Progenitor cell of endocrine pancreas (in vitro differentiated cells): ENCODE results near the gene PCDHGA10. TPM values are rescaled to one million over a fixed set of nuclear protein-coding genes. Genes with fewer than 3 reads are reported as not detected.
A peak's percentile ranks its signal among the peaks of the same experiment; 100 is the strongest.
"Not testable (repeated sequence)": the region's sequence is repeated elsewhere in the genome, so short reads cannot be mapped to it uniquely, and the experiment has no call there.

Source experiments
- DNase-seq: peaks from one replicate; pipeline ENCODE4 v3.0.0; 2021; ENCODE audit warnings: low spot score; ENCODE audit not compliant: unreplicated experiment
- H3K27ac Mint-ChIP-seq: 2 replicates; pipeline ENCODE4 v1.8.0; 2021; ENCODE audit warnings: mild to moderate bottlenecking, moderate library complexity, mixed read lengths
- H3K27me3 Mint-ChIP-seq: 2 replicates; pipeline ENCODE4 v1.8.0; 2021; ENCODE audit warnings: mixed read lengths
- H3K36me3 Mint-ChIP-seq: 2 replicates; pipeline ENCODE4 v1.8.0; 2022; ENCODE audit warnings: mixed read lengths; ENCODE audit not compliant: insufficient read depth
- H3K4me1 Mint-ChIP-seq: 2 replicates; pipeline ENCODE4 v1.8.0; 2021; ENCODE audit warnings: low read depth, mixed read lengths
- H3K4me3 Mint-ChIP-seq: 2 replicates; pipeline ENCODE4 v1.8.0; 2021; ENCODE audit warnings: low read depth, mild to moderate bottlenecking, moderate library complexity, mixed read lengths
- H3K9me3 Mint-ChIP-seq: 2 replicates; pipeline ENCODE4 v1.8.0; 2021; ENCODE audit warnings: low read depth, mixed read lengths
- CTCF ChIP-seq: fragments of 200-600 bp; sonication (generic); IDR thresholded peaks from one replicate; pipeline ENCODE4 v1.5.0; 2021; ENCODE audit warnings: antibody characterized with exemption, mild to moderate bottlenecking; ENCODE audit not compliant: unreplicated experiment
- total RNA-seq: library from RNA; stranded (reverse); gene quantifications from 2 replicates; pipeline ENCODE4 v1.2.1, GENCODE V29; 2021

The PCDHGA10 gene
- total RNA-seq, 1 donor from 2014 or later: 14.6 TPM

- Mint-ChIP-seq H3K4me3 (no peak overlapping the region), H3K9me3 (peaks cover 46% of the 10 kb centered on the region), H3K36me3 (peaks cover 42% of the 10 kb centered on the region), H3K27ac (no peak overlapping the region), H3K4me1 (no peaks in the 10 kb centered on the region), H3K27me3 (no peaks in the 10 kb centered on the region)
- no peak for TF ChIP-seq CTCF
- DNase-seq: no peak
These were observed 14.2 kb upstream of the PCDHGA10 start for GRCh38 chr5:141398608-141399007.

GRCh38 chr5:141399555-141400258, 13.1 kb upstream of the PCDHGA10 start:
- Mint-ChIP-seq H3K4me3 (peak overlapping the region; percentile 37), H3K4me1 (no peaks in the 10 kb centered on the region), H3K9me3 (peaks cover 48% of the 10 kb centered on the region), H3K27me3 (no peaks in the 10 kb centered on the region), H3K36me3 (peaks cover 41% of the 10 kb centered on the region), H3K27ac (peak overlapping the region; percentile 79)
- TF ChIP-seq CTCF: no peak
- DNase-seq: no peak

- Mint-ChIP-seq H3K27me3 (no peaks in the 10 kb centered on the region), H3K36me3 (peaks cover 41% of the 10 kb centered on the region), H3K9me3 (peaks cover 45% of the 10 kb centered on the region), H3K27ac (no peak within 1 kb of the TSS), H3K4me3 (no peak within 1 kb of the TSS), H3K4me1 (no peaks in the 10 kb centered on the region)
- no peak for DNase-seq
- no peak for TF ChIP-seq CTCF
These were observed 10.1 kb upstream of the PCDHGA10 start, which contains the start of gene PCDHGA9 for GRCh38 chr5:141402553-141403243. Gene PCDHGA9 (plus strand): TSS chr5:141402778. CDS start chr5:141402953, 175 bp downstream.

- Mint-ChIP-seq H3K4me3 (no peak overlapping the region), H3K36me3 (peaks cover 45% of the 10 kb centered on the region), H3K27me3 (no peaks in the 10 kb centered on the region), H3K27ac (no peak overlapping the region), H3K4me1 (peaks cover 2% of the 10 kb centered on the region), H3K9me3 (peaks cover 48% of the 10 kb centered on the region)
- DNase-seq: no peak
- no peak for TF ChIP-seq CTCF
These were observed 9.4 kb upstream of the PCDHGA10 start for GRCh38 chr5:141403387-141403786.

GRCh38 chr5:141407790-141408505, 4.8 kb upstream of the PCDHGA10 start, which contains the start of gene PCDHGB6:
Gene PCDHGB6 (plus strand): TSS chr5:141408021. CDS start chr5:141408203, 182 bp downstream.
- peak within 1 kb of the TSS; percentile 86 for H3K4me3 Mint-ChIP-seq

More at GRCh38 chr5:141407790-141408505, 4.8 kb upstream of the PCDHGA10 start, which contains the start of gene PCDHGB6:
- H3K9me3 Mint-ChIP-seq: peaks cover 43% of the 10 kb centered on the region
- peaks cover 47% of the 10 kb centered on the region for H3K36me3 Mint-ChIP-seq
- H3K27ac Mint-ChIP-seq: peak within 1 kb of the TSS; percentile 98
- peak; percentile 51 for DNase-seq
- H3K27me3 Mint-ChIP-seq, H3K4me1 Mint-ChIP-seq: not testable (repeated sequence)
- peak; percentile 74 for TF ChIP-seq CTCF
